IMR-90 (cell line): ENCODE data around the gene PTPN22. TPM values are rescaled to one million over a fixed set of nuclear protein-coding genes. Genes with fewer than 3 reads are reported as not detected.

Source experiments
- ATAC-seq: fragments of 200-7000 bp; cut with Tn5 transposase; 2 replicates; pipeline ENCODE4 v1.9.1; 2020; ENCODE audit warnings: low read depth, mild to moderate bottlenecking, moderate library complexity
- BruUV-seq: library from RNA; stranded (reverse); fragments of 400-500 nt; replicated peaks from 2 replicates; lab custom pipeline; 2021; lab: Mats Ljungman, UMichigan
- CTCF ChIA-PET: fragments of 300-600 bp; formaldehyde crosslinking; extraction: SDS; loops from one replicate; lab custom pipeline; 2021; ENCODE audit warnings: antibody characterized with exemption; lab: Yijun Ruan, JAX
- POLR2A ChIA-PET: fragments of 300-600 bp; sonication (Branson Sonifier 250); formaldehyde crosslinking; loops from one replicate; lab custom pipeline; 2022; ENCODE audit warnings: antibody characterized with exemption; ENCODE audit not compliant: unreplicated experiment; lab: Charles Lee
- DNase-seq: peaks from one replicate; pipeline ENCODE4 v3.0.0; 2013
- H2AFZ ChIP-seq: replicated peaks from 2 replicates; pipeline ENCODE3; 2013; ENCODE audit warnings: low read length, mild to moderate bottlenecking; ENCODE audit not compliant: poor library complexity
- H2AK5ac ChIP-seq: 2 replicates; pipeline ENCODE4 v1.6.1; 2013; ENCODE audit warnings: low read depth, low read length, inconsistent platforms
- H2AK9ac ChIP-seq: replicated peaks from 2 replicates; pipeline ENCODE3; 2013; ENCODE audit warnings: mild to moderate bottlenecking, low read depth, low read length, moderate library complexity; ENCODE audit not compliant: poor library complexity
- H2BK120ac ChIP-seq: 2 replicates; pipeline ENCODE4 v1.6.1; 2013; ENCODE audit warnings: low read depth, low read length, inconsistent platforms
- H2BK15ac ChIP-seq: 3 replicates; pipeline ENCODE4 v1.6.1; 2013; ENCODE audit warnings: low read depth, low read length, inconsistent platforms
- H2BK20ac ChIP-seq: 2 replicates; pipeline ENCODE4 v1.6.1; 2013; ENCODE audit warnings: low read depth, mild to moderate bottlenecking, inconsistent platforms, low read length, moderate library complexity
- H2BK5ac ChIP-seq: 2 replicates; pipeline ENCODE4 v1.6.1; 2013; ENCODE audit warnings: mild to moderate bottlenecking, low read depth, low read length, inconsistent platforms; ENCODE audit not compliant: poor library complexity, severe bottlenecking
- H3K14ac ChIP-seq: replicated peaks from 2 replicates; pipeline ENCODE4 v1.6.1; 2013; ENCODE audit warnings: low read depth, low read length, inconsistent platforms
- H3K18ac ChIP-seq: 2 replicates; pipeline ENCODE4 v1.6.1; 2013; ENCODE audit warnings: low read depth, low read length, control low read depth
- H3K23ac ChIP-seq: 2 replicates; pipeline ENCODE4 v1.6.1; 2013; ENCODE audit warnings: low read depth, low read length, inconsistent platforms
- H3K27ac ChIP-seq: 2 replicates; pipeline ENCODE4 v1.5.1; 2013; ENCODE audit warnings: mild to moderate bottlenecking, control low read depth, low read length; ENCODE audit not compliant: insufficient read depth
- H3K27me3 ChIP-seq: 2 replicates; pipeline ENCODE4 v1.6.1; 2013; ENCODE audit warnings: low read length; ENCODE audit not compliant: control insufficient read depth, insufficient read depth
- H3K36me3 ChIP-seq: 2 replicates; pipeline ENCODE4 v1.6.1; 2013; ENCODE audit warnings: low read length, mixed read lengths; ENCODE audit not compliant: control insufficient read depth, insufficient read depth
- H3K4ac ChIP-seq: 2 replicates; pipeline ENCODE4 v1.6.1; 2013; ENCODE audit warnings: low read depth, low read length, inconsistent platforms
- H3K4me1 ChIP-seq: 2 replicates; pipeline ENCODE4 v1.6.1; 2013; ENCODE audit warnings: low read length, mixed read lengths; ENCODE audit not compliant: control insufficient read depth, insufficient read depth
- H3K4me2 ChIP-seq: 2 replicates; pipeline ENCODE4 v1.6.1; 2013; ENCODE audit warnings: low read depth, mild to moderate bottlenecking, control low read depth, low read length, moderate library complexity
- H3K4me3 ChIP-seq: 2 replicates; pipeline ENCODE4 v1.5.1; 2013; ENCODE audit warnings: low read depth, mild to moderate bottlenecking, control low read depth, low read length, moderate library complexity; ENCODE audit not compliant: insufficient read depth
- H3K56ac ChIP-seq: 2 replicates; pipeline ENCODE4 v1.6.1; 2013; ENCODE audit warnings: low read length, inconsistent platforms; ENCODE audit not compliant: insufficient read depth; ENCODE audit errors: extremely low read depth
- H3K79me1 ChIP-seq, 2 experiments: 2 replicates each; pipeline ENCODE4 v1.6.1; 2013; ENCODE audit warnings: low read length in 2 of 2, inconsistent platforms in 1 of 2, low read depth in 1 of 2
- H3K9ac ChIP-seq: 2 replicates; pipeline ENCODE4 v1.6.1; 2013; ENCODE audit warnings: low read depth, low read length, control low read depth
- H3K9me1 ChIP-seq: 2 replicates; pipeline ENCODE4 v1.6.1; 2013; ENCODE audit warnings: low read length, inconsistent platforms; ENCODE audit not compliant: insufficient read depth
- H3K9me3 ChIP-seq: 2 replicates; pipeline ENCODE4 v1.6.1; 2013; ENCODE audit warnings: low read length; ENCODE audit not compliant: control insufficient read depth, insufficient read depth
- H4K20me1 ChIP-seq: 2 replicates; pipeline ENCODE4 v1.6.1; 2013; ENCODE audit warnings: low read length, inconsistent platforms; ENCODE audit not compliant: insufficient read depth
- H4K5ac ChIP-seq: 2 replicates; pipeline ENCODE4 v1.6.1; 2013; ENCODE audit warnings: mild to moderate bottlenecking, low read depth, low read length, control low read depth
- H4K8ac ChIP-seq, 2 experiments: 2 replicates each; pipeline ENCODE4 v1.6.1; 2013; ENCODE audit warnings: low read depth in 2 of 2, low read length in 2 of 2, control low read depth in 1 of 2, inconsistent platforms in 1 of 2
- H4K91ac ChIP-seq: 2 replicates; pipeline ENCODE4 v1.6.1; 2013; ENCODE audit warnings: low read depth, low read length, inconsistent platforms; ENCODE audit not compliant: insufficient read depth
- FOS ChIP-seq: fragments of 150-350 bp; IDR thresholded peaks from 2 replicates; pipeline ENCODE4 v1.6.1; 2016; ENCODE audit warnings: low read depth, low read length
- NFE2L2 ChIP-seq: fragments of 150-350 bp; IDR thresholded peaks from 2 replicates; pipeline ENCODE4 v1.6.1; 2016; ENCODE audit warnings: low read depth, mild to moderate bottlenecking, low read length
- RAD21 ChIP-seq: IDR thresholded peaks from 2 replicates; pipeline ENCODE4 v1.6.1; 2012; ENCODE audit warnings: low read length, improper control_type of control experiment
- WGBS, 2 experiments: methylation state at CpG; one replicate each; pipeline versions ENCODE4 v1.1.5 to v1.1.7; 2013; ENCODE audit warnings: missing lambda C conversion rate in 2 of 2; ENCODE audit not compliant: insufficient read length in 1 of 2; ENCODE audit errors: extremely low coverage in 2 of 2; 5-methylcytosine and 5-hydroxymethylcytosine counted together
- dilution Hi-C: fragments of 300-500 bp; cut with HindIII; formaldehyde crosslinking; loops from one replicate; pipeline ENCODE4 v1.14.3; 2018; ENCODE audit warnings: low sequenced_read_pairs; ENCODE audit not compliant: unreplicated experiment
- in situ Hi-C: fragments of 300-500 bp; cut with MboI; formaldehyde crosslinking; loops from 3 replicates; pipeline ENCODE4 v1.14.3; 2019; ENCODE audit warnings: low sequenced_read_pairs, inconsistent platforms, mixed read lengths
- intact Hi-C: fragments of 100-400 bp; cut with micrococcal nuclease; formaldehyde crosslinking; loops from 2 replicates; pipeline ENCODE4 v1.10.0; 2022
- polyA plus RNA-seq, 3 experiments: library from polyadenylated mRNA; depleted of rRNA; stranded (reverse); fragments of >200 nt; gene quantifications; 2 replicates each; pipeline ENCODE4 v1.2.3, GENCODE V29; 2012; ENCODE audit warnings: low replicate concordance in 1 of 3
- total RNA-seq: library from RNA; depleted of rRNA; stranded (reverse); fragments of >200 nt; gene quantifications from 2 replicates; pipeline ENCODE4 v1.2.3, GENCODE V29; 2012

Gene PTPN22
- total and polyA plus RNA-seq, 2 of the 4 experiments (the other 2 are of a cell fraction): 0.14 to 0.18 TPM

GRCh38 chr1:113800487-113800886 lies 71.0 kb downstream of the PTPN22 start:
- dilution Hi-C loops: no loop called here
- H3K9me3 ChIP-seq: no peaks in the 10 kb centered on the region
- no peak overlapping the region for H2BK120ac ChIP-seq
- BruUV-seq: no TSS peak
- no peak overlapping the region for H2BK20ac ChIP-seq
- H2AK9ac ChIP-seq: no peak overlapping the region
- H3K9ac ChIP-seq: no peak overlapping the region
- DNase-seq (no peak), ATAC-seq (no peak)
- CTCF ChIA-PET: no interaction called here
- H4K8ac ChIP-seq: no peak overlapping the region
- TF ChIP-seq FOS (no peak), RAD21 (no peak), NFE2L2 (no peak)
- no peak overlapping the region for H3K23ac ChIP-seq
- no peak overlapping the region for H4K5ac ChIP-seq
- H2BK15ac ChIP-seq: no peak overlapping the region
- no peak overlapping the region for H2AK5ac ChIP-seq
- H3K18ac ChIP-seq: no peak overlapping the region
- peaks cover 16% of the 10 kb centered on the region; the same call in 1 of the 2 replicates for H4K20me1 ChIP-seq
- no peak overlapping the region for H3K4ac ChIP-seq
- H3K4me1 ChIP-seq: peaks cover 2% of the 10 kb centered on the region; the same call in 1 of the 2 replicates
- in situ Hi-C loops: no loop called here
- peaks cover 16 to 47% of the 10 kb centered on the region in 2 experiments for H3K79me1 ChIP-seq
- intact Hi-C loops: no loop called here
- H4K91ac ChIP-seq: no peak overlapping the region
- H3K56ac ChIP-seq: no peak overlapping the region
- H3K4me3 ChIP-seq: no peak overlapping the region
- POLR2A ChIA-PET: no interaction called here
- no peak overlapping the region for H3K14ac ChIP-seq
- peaks cover 5% of the 10 kb centered on the region for H3K9me1 ChIP-seq
- no peak overlapping the region for H2AFZ ChIP-seq
- no peak overlapping the region for H2BK5ac ChIP-seq
- H3K27ac ChIP-seq: no peak overlapping the region
- H3K27me3 ChIP-seq: no peaks in the 10 kb centered on the region
- no peak overlapping the region for H3K4me2 ChIP-seq
- H3K36me3 ChIP-seq: peaks cover 7% of the 10 kb centered on the region; the same call in 1 of the 2 replicates
- WGBS, 2 experiments: no CpG with 5 or more reads among the region's 3 CpGs
